Stimulated activated CD4-positive, alpha-beta T cell treated with anti-CD3 and anti-CD28 coated beads, Interleukin-2, amount 100 ng/mL, for 48 hours (primary cell): ENCODE measurements around the gene CPA5.
A peak's percentile ranks its signal among the peaks of the same experiment; 100 is the strongest.
"Not testable (repeated sequence)": the region's sequence is repeated elsewhere in the genome, so short reads cannot be mapped to it uniquely, and the experiment has no call there.

Source experiments
- DNase-seq, 2 donors: peaks; one replicate each; pipeline ENCODE4 v3.0.0-alpha.2; 2020

Gene CPA5

DNA sequence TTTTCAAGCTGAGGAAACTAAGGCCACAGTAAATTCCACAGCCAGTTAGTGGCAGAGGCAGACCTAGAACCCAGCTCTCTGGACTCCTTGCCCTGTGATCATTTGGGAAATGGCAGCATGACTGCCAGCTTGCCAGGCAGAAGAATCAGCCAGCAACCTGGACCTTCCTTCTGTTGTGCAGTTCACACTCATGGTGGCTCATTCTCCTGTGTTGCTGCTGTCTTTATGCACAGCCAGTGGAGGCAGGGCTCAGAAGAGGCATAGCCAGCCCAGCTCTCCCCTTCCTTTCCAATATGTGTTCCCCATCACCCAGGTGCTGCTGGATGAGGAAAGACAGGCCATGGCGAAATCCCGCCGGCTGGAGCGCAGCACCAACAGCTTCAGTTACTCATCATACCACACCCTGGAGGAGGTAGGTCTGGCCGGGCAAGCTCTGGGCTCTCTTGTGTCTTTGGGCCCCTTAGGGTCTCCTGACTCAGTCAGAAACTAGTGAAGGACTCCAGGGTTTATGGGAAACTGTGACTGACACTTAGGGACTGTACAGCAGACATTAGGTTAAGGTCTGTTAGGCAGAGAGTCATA, 14.8 kb downstream of the CPA5 start:
- no peak for DNase-seq

DNA sequence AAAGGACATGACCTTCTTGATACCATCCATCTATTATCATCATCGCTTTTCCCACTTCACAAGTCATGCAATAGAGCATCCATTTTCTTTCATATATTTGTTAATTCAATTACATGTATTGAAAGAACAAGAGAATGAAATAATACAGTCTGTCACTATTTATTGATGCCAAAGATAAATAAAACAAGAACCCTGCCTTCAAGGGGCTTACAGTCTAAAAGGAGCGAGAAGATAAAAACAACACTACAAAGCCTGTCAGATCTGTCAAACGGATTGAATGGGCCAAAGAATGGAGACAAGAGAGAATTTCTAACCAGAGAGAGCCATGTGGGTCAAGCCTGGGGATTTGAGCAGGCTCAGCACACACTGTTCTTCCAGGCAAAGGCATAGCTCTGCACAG, 15.9 kb downstream of the CPA5 start:
- DNase-seq: no peak

DNA sequence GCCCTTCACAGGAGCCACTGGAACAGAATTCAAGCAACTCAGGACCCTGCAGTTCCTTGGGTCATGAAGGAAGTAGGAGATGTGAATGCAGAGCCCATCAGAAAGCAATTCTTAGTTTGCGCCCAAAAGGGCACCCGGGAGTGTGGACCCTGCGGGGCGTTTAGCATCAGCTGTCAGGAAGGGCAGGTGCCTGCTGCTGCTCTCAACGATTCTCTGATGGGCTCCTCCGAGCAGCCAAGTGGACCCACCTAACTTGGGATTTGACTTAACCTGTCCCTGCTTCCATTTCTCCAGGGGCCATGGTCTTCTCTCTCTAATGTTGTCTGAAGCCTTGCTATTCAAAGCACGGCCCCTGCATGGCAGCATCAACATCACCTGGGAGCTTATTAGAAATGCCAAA, 17.1 kb downstream of the CPA5 start:
- no peak for DNase-seq

DNA sequence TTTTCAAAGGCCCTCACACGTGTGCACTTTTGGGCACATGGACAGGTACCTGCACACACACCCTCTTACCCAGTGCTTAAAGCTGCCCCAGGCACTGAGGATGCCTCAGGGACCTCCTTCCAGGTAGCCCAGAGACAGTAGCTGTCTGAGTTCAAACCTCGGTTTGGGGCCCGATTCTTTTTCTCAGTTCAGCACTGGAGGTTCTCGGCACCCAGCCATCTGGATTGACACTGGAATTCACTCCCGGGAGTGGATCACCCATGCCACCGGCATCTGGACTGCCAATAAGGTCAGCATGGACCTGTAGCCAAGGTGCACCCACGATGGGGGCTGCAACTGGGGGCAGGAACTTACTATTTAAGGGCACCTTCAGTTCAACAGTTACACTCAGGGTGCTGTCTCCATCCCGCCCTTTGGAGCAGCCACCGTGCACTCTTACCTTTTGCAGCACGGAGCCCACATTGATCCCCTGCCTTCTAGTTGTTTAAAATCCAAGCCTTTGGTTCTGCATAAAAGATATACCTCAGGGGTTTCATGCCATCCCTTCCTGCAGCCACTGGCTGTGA, 17.7 kb downstream of the CPA5 start:
- DNase-seq: no peak

DNA sequence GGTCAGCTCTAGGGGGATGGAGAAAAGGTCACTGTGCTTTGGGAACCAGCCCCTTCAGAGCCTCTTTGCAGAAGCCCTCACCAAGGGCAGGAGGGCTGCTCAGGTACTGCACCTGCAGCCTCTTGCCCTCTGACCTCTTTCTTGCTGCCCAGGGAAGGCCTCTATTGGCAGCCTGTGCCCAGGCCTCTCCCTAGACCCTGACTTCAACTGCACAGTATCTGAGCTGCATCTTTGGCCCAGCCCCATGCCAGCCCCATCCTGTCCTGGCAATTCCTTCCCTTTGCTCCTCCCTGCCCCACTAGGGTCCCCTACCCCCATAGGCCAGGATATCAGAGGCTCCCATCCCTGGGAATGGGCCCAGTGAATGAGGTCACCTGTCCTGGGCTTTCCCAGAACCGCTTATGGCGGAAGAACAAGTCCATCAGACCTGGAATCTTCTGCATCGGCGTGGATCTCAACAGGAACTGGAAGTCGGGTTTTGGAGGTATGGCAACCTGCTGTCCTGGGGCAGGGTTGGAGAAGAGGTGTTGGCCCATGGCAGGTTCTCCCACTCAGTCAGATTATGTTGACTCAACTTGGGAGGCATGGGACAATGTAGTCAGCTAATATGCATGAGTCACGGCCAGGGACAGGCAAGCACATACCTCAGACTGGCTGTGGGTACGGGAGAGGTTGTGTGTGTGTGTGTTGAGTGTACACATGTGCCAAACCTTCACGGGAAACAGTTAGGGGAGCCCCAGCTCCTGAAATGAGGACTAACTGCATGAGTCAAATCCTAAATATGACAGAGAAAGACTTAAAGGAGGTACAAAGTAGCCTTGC, 18.6 kb downstream of the CPA5 start:
- DNase-seq: peak; percentile 48 to 53

DNA sequence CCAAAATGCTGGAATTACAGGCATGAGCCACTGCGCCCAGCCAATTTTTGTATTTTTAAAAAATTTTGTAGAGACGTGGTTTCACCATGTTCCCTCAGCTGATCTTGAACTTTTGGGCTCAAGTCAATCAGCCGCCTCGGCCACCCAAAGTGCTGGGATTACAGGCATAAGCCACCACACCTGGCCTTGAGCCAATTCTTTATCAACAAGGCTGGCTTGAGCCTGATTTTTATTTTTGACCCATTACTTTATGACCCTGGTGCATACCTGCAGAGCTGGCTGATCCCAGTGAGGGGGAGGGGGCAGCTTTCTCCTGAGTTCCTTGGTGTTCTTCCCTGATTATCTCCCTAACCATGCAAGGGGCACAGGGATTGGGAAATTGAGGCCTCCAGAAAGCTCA, 19.8 kb downstream of the CPA5 start:
- no peak for DNase-seq

DNA sequence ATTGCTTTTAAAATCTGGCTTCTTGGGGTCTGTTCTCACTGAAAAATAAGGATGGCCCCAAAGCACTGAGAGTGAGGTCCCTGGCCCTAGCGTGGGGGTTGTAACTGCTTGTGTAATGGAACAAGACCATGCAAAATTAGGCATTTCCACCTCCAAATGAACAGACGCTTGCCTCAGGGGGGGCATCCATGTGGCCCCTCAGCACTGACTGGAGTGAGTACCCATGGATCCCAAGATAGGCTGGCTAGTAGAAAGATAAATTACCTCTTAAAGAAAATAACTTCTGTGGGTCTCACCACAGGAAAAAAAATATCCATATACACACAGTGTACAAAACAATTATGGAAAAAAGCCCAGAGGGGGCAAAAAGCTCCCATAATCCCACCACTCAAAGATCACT, 20.5 kb downstream of the CPA5 start:
- no peak for DNase-seq

DNA sequence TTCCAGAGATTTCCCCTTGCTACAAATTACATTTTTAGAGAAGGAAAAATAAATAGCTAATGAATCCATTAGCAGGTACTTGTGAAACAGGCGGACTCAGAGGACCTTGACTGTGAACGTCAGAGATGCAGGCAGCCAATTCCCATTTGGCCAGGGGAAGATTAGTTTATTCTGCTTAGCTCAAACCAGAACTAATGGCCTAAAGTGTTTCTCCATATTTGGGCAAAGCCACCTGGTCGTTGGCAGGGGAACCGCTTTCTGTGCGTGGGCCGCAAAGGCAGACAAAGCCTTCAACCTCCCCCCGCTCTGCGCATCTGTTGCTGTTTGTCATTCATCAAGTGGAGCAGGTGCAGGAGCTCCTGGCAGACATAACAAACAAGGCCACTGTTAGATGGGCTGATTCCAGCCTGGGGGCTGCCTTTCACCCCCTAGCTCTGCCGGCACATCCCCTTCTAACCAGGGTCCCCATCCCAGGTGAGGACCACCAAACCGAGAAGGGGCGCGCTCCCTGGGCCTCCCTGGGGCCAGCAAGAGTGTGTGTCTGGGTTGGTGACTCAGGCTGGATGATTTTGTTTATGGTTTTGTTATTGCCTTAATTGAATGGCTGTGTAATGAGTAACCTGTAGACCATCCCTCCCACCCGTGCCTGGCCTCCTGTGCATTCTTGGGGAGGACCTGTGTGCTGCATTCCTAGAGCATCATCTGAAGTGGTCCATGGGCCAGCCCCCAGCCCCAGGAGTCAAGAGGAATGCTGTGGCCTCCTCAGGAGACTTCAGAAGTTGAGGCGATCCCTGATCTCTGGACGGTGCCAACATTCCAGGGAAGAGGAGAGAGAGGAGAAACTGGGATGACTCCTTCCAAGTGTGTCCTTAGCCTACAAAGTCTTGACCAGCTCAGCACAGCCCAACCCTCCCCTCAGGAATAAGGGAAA, 21.2 kb downstream of the CPA5 start:
- no peak for DNase-seq

DNA sequence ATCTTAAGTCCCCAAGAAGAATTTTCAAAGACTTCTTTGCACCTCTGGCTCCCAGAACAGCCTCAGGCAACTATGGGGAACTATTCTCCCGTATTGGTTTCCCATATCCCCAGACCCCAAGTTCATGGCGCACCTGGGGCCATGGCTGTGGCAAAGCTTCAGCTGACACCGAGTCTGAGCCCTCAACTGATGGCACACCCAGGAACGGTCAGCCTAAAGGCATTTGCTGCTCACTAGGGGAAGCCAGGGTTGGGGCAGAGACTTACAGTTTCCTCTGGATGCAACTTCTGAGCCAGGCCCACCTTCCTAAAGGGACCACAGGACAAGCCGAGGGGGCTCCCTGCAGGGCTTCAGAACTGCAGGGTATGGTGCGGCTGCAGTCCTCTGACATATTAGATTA, 21.9 kb downstream of the CPA5 start:
- no peak for DNase-seq

DNA sequence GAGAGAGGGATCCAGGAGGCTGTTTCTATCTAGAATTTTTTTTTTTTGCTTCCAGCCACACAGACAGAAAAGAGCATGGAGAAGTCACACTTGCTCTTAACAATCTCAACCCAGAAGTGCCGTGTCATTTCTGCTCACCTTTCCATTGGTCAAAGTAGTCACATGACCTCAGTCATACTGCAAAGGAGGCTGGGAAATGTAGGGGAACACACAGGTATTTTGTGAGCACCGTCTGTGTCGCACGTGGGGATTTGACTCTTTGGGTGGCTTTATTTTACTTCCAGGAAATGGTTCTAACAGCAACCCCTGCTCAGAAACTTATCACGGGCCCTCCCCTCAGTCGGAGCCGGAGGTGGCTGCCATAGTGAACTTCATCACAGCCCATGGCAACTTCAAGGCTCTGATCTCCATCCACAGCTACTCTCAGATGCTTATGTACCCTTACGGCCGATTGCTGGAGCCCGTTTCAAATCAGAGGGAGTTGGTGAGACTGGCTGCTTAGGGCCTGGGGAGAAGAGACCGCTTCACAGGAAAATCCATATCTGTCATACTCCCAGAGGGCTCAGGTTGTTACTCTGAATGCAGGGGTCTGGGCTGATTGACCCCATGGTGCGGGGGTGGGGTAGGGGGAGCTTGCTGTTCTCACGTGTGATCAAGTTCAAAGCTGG, 22.6 kb downstream of the CPA5 start:
- DNase-seq: no peak

DNA sequence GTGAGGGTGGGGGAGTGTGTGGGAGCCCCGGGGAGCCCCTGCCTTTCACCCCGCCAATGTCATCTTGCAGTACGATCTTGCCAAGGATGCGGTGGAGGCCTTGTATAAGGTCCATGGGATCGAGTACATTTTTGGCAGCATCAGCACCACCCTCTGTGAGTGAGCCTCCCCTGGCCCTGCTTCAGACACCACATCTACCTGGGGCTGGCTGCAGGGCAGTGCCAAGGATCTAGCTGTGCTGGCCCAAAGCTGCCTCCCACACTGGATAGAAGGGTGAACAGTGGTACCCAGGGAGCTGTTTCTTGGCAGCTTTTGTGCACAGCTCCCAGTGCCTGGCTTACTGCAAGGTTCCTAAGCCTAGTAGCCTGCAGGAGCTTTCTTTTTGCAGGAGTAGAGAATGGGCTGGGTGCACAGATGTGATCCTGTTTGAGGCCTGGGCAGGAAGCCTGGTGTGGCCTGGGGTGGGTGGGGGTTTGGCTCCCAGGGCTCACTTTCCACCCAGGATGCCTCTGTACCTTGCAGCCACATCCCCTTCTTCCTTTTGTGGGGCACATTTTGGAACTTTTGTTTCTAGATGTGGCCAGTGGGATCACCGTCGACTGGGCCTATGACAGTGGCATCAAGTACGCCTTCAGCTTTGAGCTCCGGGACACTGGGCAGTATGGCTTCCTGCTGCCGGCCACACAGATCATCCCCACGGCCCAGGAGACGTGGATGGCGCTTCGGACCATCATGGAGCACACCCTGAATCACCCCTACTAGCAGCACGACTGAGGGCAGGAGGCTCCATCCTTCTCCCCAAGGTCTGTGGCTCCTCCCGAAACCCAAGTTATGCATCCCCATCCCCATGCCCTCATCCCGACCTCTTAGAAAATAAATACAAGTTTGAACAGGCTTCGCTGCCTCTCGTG, 23.5 kb downstream of the CPA5 start:
- DNase-seq: no peak

DNA sequence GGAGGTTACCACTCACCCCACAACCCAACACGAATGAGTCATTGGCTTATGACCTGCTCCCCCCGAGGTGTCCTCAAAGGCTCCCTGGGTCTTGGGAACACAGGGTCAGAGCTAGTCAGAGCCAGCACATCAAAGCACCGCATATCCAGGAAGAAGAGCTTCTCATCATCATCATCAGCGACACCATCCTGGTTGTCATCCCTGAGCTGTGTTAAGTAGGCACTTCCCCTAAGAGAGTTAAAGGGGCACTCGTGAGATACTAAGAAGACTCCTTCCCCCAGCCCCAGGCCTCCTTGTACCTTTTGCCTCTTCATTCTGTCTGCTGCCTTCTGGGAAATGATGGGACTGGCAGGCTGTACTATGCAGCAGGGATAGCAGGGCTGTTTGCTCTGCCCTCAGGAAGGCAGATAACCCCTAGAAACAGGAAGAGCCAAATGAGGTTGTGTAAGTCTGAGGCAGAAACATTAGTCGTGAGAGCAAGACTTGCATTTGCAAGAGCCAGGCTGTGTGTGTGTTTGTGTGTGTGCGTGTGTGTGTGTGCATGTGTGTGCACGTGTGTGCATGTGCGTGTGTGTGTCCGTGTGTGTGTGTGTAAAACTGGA, 24.6 kb downstream of the CPA5 start:
- no peak for DNase-seq

DNA sequence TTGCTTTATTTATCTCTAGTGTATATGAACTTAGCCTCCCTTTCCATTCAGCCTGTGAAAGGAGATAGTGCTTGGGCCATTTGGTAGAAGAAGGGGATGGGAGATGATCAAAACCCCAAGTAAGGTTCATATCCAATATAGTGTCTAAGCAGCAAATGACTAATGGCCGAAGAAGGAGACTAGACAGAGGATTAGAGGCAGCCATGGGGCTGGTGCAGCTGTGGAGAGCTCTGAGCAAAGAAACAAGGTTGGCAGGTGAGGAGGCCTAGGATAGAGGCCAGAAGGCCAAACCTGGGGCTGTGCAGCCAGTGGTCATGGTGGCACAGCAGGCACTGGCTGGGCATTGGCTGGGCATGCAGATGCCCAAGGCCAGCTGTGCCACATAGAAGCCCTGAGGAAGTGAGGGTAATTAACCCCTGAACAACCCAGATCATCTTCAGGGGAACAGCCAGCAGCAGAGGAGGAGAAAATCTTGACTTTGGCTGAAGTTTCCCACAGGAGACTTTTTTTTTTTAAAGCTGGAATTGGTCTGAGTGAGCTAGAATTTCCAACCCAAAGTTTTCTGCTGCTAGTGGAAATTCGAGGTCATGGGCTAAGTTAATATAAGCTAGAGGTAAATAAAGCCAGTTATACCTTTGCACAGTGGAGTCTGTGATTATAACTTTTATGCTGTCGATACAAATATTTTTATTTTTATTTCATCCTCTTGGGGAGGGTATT, 25.4 kb downstream of the CPA5 start:
- no peak for DNase-seq

DNA sequence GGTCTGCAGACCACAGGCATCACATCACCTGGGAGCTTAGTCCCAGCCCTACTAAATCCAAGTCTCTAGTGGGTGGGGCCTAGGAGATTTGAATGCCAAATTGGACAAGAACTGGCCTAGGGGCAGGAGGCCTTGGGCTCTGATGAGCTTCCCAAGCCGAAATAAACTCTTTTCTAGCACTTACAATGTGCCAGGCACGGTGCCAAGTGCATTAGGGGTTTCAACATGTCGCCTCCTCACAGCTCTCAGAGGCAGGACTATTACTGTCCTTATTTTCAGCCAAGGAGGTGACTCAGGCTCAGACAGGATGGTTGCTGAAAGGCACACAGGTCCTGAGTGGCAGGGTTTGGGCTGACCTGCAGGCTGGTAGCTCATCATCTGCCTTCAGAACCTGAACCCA, 26.4 kb downstream of the CPA5 start:
- no peak for DNase-seq

DNA sequence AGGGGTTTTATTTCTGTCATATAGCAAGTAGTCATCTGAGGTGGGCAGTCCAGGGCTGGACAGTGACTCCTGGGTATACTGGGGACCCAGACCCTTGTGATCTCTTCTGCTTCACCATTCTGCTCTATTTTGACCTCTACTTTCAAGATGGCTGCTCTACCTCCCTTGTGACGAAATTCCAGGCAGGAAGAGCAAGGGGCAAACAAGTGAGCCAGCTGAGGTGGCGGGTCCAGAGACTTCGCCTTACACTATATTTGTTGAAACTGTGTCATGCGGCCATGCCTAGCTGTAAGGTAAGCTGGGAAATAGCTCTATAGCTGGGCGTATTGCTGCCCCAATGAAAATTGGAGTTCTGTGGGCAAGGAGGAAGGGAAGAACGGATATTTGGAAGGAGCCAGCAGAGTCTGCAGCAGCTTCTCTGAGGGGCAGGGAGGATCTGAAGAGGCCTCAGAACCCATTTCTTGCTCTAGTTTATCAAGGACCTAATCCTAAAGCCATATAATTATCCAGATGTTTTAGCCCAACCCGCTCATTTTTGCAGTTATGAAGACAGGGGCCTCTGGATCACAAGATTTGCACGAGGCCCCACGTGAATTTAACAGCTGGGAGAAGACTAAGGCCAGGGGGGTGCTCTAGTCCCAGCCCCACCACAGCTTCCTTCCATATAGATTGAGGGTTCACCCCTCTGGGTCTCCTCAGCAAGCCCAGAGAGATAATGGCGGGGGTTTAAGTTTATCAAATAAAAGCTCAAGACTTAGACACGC, 28.0 kb downstream of the CPA5 start:
- no peak for DNase-seq

DNA sequence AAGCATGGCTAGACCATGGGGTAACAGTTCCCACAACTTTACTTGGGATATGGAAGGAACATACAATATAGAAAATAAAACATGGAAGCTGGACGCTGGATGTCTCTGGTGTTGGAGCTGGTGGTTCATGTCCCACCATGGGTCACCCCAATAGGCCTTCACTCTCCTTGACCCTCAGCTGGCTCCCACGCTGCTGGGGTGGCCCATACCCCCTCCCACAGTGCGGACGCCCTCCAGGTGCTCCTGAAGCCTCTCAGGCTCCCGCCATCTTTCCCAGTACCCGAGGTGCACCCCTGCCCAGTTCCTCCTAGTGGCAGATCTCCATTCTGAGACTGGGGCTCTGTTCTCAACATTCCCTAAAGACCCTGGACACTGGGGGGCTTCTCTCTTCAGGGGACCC, 29.9 kb downstream of the CPA5 start:
- DNase-seq: no peak

DNA sequence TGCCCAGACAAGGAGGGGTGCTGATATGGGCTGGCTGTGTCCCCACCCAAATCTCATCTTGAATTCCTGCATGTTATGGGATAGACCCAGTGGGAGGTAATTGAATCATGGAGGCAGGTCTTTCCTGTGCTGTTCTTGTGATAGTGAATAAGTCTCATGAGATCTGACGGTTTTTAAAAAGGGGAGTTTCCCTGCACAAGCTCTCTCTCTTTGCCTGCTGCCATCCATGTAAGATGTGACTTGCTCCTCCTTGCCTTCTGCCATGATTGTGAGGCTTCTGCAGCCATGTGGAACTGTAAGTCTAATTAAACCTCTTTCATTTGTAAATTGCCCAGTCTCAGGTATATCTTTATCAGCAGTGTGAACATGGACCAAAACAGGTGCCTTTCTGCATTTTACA, 31.8 kb downstream of the CPA5 start:
- not testable (repeated sequence) for DNase-seq

DNA sequence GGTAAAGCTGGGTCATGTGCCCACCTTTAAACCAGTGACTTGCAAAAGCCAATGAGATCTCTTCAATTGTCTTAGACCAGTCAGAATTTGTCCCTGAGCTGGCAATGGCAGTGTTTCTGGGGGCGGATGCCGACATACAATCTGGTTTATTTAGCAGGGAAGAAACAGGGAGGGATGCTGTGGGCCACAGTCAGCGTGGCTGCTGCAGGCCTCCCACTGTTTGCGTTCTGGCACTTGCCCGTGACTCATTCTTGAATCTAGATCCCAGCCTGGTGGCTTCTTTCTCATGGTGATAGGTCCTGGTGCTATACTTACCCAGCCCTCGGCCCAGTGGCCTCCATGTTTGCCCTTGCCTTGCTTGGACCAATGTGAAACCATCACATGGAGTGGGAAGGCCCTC, 32.6 kb downstream of the CPA5 start:
- DNase-seq: no peak

DNA sequence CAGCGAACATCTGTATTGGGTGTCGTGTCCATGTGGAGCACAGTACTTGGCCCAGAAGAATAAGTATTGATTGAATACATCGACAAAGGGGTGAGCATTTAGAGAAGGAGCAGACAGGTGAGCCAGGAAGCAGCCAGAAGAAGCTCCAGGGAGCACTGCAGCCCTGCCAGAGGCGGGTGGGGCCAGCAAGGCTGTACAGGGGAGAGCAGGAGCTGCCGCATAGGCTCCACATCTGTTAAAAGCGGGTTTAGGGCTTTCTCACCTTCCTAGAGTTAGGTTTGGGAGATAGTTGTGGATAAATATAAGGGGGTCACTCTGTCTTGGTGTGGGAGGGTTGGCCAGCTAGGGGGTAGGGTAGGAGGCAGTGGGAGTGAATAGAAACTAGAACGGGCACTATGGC, 34.4 kb downstream of the CPA5 start:
- DNase-seq: no peak

DNA sequence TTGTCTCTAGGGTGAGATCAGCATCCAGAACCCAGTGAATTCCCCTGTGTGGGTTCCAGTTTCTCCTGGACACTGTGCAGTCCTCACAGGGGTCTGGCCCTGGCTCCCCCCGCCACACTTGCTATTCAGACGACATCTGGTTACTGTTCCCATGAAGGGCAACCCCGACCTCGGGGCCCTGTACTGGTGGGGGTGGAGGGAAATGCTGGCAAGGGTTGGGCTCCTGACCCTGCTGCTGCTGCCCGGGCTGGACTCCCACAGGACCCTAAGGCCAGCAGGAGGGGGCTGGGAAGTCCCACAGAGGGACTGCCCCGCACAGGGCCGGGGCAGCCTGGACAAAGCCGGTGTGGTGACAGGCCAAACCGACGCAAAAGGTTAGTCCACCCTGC, 34.9 kb downstream of the CPA5 start:
- DNase-seq: no peak
